ENCODE data around the gene IQSEC3. TPM values are rescaled to one million over a fixed set of nuclear protein-coding genes. Genes with fewer than 3 reads are reported as not detected.

IQSEC3 gene
- total RNA-seq, 1 donor from 2014 or later, result 1.3 TPM

GRCh38 chr12:202081-202731 is 135.6 kb downstream of the IQSEC3 start:
- no peak for DNase-seq (ENCODE audit: low read depth)
- no peak for TF ChIP-seq CTCF (conservative IDR thresholded peaks at IDR 0.05; ENCODE audit: low read depth, low read length)
- no peak overlapping the region for H3K4me3 ChIP-seq (ENCODE audit: low read depth, low read length)

- H3K4me3 ChIP-seq (ENCODE audit: low read depth, low read length), result no peak overlapping the region
- TF ChIP-seq CTCF (conservative IDR thresholded peaks at IDR 0.05; ENCODE audit: low read depth, low read length), result no peak
- no peak for DNase-seq (ENCODE audit: low read depth)
Measured at GRCh38 chr12:203074-203461, 136.5 kb downstream of the IQSEC3 start.

- no peak overlapping the region for H3K4me3 ChIP-seq (ENCODE audit: low read depth, low read length)
- no peak for TF ChIP-seq CTCF (conservative IDR thresholded peaks at IDR 0.05; ENCODE audit: low read depth, low read length)
- DNase-seq (ENCODE audit: low read depth), result no peak
Measured at GRCh38 chr12:203462-204260, 137.1 kb downstream of the IQSEC3 start.

- no peak for DNase-seq (ENCODE audit: low read depth)
- no peak for TF ChIP-seq CTCF (conservative IDR thresholded peaks at IDR 0.05; ENCODE audit: low read depth, low read length)
- no peak overlapping the region for H3K4me3 ChIP-seq (ENCODE audit: low read depth, low read length)
Measured at GRCh38 chr12:204261-204678, 137.7 kb downstream of the IQSEC3 start.

GRCh38 chr12:205026-205425 is 138.5 kb downstream of the IQSEC3 start:
- DNase-seq (ENCODE audit: low read depth), result no peak
- H3K4me3 ChIP-seq (ENCODE audit: low read depth, low read length), result no peak overlapping the region
- TF ChIP-seq CTCF (conservative IDR thresholded peaks at IDR 0.05; ENCODE audit: low read depth, low read length), result no peak

- DNase-seq (ENCODE audit: low read depth), result no peak
- no peak overlapping the region for H3K4me3 ChIP-seq (ENCODE audit: low read depth, low read length)
- no peak for TF ChIP-seq CTCF (conservative IDR thresholded peaks at IDR 0.05; ENCODE audit: low read depth, low read length)
Measured at GRCh38 chr12:206746-207440, 140.3 kb downstream of the IQSEC3 start.

All from epithelial cell of proximal tubule (primary cell).